ENCODE measurements around the gene INHBA. TPM values are rescaled to one million over a fixed set of nuclear protein-coding genes. Genes with fewer than 3 reads are reported as not detected.

The INHBA gene
- total and polyA plus RNA-seq, 2 donors (not counting 1 experiment from before 2014, with no cell fraction given): 15.0 to 108 TPM

- Histone ChIP-seq H3K4me1 (ENCODE audit: control insufficient read depth, extremely low read depth, insufficient read depth, low read length) (no peaks in the 10 kb centered on the region), H3K9ac (ENCODE audit: insufficient read depth, low read length) (no peak overlapping the region), H2AFZ (ENCODE audit: low read length) (peak overlapping the region; percentile 24), H3K27ac (ENCODE audit: insufficient read depth, low read length) (no peak overlapping the region), H3K27me3 (ENCODE audit: control insufficient read depth, insufficient read depth, low read length) (no peaks in the 10 kb centered on the region), H3K4me2 (ENCODE audit: extremely low read depth, insufficient read depth, low read length) (no peak overlapping the region), H3K4me3 (replicated peaks in 1 of 4; ENCODE audit: control extremely low read depth in 1 of 4, insufficient read depth in 1 of 4, low read depth in 3 of 4, low read length in 4 of 4) (no peak overlapping the region), H3K79me2 (ENCODE audit: control insufficient read depth, insufficient read depth, low read length) (no peaks in the 10 kb centered on the region), H3K36me3 (ENCODE audit: control insufficient read depth, insufficient read depth, low read length) (no peaks in the 10 kb centered on the region), H4K20me1 (ENCODE audit: control insufficient read depth, extremely low read depth, insufficient read depth, low read length) (no peaks in the 10 kb centered on the region), H3K9me3 (ENCODE audit: control insufficient read depth, insufficient read depth, low read depth, low read length) (no peaks in the 10 kb centered on the region)
- DNase-seq (ENCODE audit: low read depth in 2 of 2): no peak
- TF ChIP-seq CTCF (conservative IDR thresholded peaks at IDR 0.05 in 1 of 2, IDR thresholded peaks at IDR 0.05 in 1 of 2; ENCODE audit: low read depth in 1 of 2, low read length in 2 of 2) (no peak), EZH2 (IDR thresholded peaks at IDR 0.05; ENCODE audit: low read length, missing control alignments) (no peak)
Measured at GRCh38 chr7:41640487-41640886, 62.4 kb downstream of the INHBA start.

GRCh38 chr7:41637049-41637448 is 65.8 kb downstream of the INHBA start:
- DNase-seq (ENCODE audit: low read depth in 2 of 2): peak in 1 of 2 donors; percentile 29
- Histone ChIP-seq H3K79me2 (ENCODE audit: control insufficient read depth, insufficient read depth, low read length) (no peaks in the 10 kb centered on the region), H4K20me1 (ENCODE audit: control insufficient read depth, extremely low read depth, insufficient read depth, low read length) (no peaks in the 10 kb centered on the region), H3K9me3 (ENCODE audit: control insufficient read depth, insufficient read depth, low read depth, low read length) (no peaks in the 10 kb centered on the region), H3K4me1 (ENCODE audit: control insufficient read depth, extremely low read depth, insufficient read depth, low read length) (no peaks in the 10 kb centered on the region), H3K9ac (ENCODE audit: insufficient read depth, low read length) (no peak overlapping the region), H3K4me2 (ENCODE audit: extremely low read depth, insufficient read depth, low read length) (no peak overlapping the region), H3K36me3 (ENCODE audit: control insufficient read depth, insufficient read depth, low read length) (no peaks in the 10 kb centered on the region), H3K27ac (ENCODE audit: insufficient read depth, low read length) (no peak overlapping the region), H3K27me3 (ENCODE audit: control insufficient read depth, insufficient read depth, low read length) (no peaks in the 10 kb centered on the region), H3K4me3 (replicated peaks in 1 of 4; ENCODE audit: control extremely low read depth in 1 of 4, insufficient read depth in 1 of 4, low read depth in 3 of 4, low read length in 4 of 4) (no peak overlapping the region), H2AFZ (ENCODE audit: low read length) (no peak overlapping the region)
- TF ChIP-seq CTCF (conservative IDR thresholded peaks at IDR 0.05 in 1 of 2, IDR thresholded peaks at IDR 0.05 in 1 of 2; ENCODE audit: low read depth in 1 of 2, low read length in 2 of 2): no peak
- TF ChIP-seq EZH2 (IDR thresholded peaks at IDR 0.05; ENCODE audit: low read length, missing control alignments): no peak
